ENCODE data around the gene TALDO1.

DNA sequence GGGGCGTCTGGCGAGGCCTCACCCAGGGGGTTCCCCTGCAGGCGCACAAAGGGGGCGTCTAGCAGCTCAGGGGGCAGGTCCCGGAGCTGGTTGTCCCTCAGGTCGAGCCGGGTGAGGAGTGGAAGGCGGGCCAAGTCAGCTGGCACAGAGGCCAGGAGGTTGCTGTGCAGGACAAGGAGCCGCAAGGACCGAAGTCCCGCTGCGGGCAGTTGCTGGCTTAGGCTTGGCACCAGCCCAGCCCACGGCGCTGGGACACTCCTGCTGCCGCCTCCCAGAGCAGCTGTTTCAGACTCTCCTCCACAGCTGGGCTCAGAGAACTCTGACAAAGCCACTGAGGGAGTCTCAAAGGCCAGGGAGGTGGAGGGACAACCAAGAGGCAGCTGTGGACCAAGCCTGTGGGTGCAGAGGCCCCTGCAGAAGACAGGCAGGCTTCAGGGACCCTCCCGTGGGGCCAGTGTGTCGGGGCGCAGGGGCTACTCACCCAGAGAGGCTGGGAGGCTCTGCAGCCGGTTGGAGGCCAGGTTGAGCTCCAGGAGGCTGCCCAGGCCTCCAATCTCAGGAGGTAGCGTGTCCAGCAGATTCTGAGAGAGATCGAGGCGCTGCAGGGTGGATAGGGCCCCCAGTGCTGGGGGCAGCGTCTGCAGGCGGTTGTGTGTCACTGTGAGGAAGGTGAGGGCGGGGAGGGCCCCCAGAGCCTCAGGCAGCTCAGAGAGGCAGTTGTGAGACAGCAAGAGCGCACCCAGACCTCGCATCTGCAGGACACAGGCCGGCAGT is 55.6 kb downstream of the TALDO1 start:
- no peak for TF ChIP-seq CHD2 (IDR thresholded peaks at IDR 0.05; ENCODE audit: low read length)
- TF ChIP-seq EP300 (IDR thresholded peaks at IDR 0.05; ENCODE audit: borderline replicate concordance in 1 of 2, low read depth in 2 of 2, low read length in 2 of 2), result no peak
- TF ChIP-seq, protein P1, sequence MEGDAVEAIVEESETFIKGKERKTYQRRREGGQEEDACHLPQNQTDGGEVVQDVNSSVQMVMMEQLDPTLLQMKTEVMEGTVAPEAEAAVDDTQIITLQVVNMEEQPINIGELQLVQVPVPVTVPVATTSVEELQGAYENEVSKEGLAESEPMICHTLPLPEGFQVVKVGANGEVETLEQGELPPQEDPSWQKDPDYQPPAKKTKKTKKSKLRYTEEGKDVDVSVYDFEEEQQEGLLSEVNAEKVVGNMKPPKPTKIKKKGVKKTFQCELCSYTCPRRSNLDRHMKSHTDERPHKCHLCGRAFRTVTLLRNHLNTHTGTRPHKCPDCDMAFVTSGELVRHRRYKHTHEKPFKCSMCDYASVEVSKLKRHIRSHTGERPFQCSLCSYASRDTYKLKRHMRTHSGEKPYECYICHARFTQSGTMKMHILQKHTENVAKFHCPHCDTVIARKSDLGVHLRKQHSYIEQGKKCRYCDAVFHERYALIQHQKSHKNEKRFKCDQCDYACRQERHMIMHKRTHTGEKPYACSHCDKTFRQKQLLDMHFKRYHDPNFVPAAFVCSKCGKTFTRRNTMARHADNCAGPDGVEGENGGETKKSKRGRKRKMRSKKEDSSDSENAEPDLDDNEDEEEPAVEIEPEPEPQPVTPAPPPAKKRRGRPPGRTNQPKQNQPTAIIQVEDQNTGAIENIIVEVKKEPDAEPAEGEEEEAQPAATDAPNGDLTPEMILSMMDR (IDR thresholded peaks at IDR 0.05; ENCODE audit: control extremely low read depth in 1 of 3, insufficient read depth in 1 of 3, low read depth in 1 of 3, low read length in 3 of 3), result no peak
- TF ChIP-seq, protein P2, sequence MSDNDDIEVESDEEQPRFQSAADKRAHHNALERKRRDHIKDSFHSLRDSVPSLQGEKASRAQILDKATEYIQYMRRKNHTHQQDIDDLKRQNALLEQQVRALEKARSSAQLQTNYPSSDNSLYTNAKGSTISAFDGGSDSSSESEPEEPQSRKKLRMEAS (IDR thresholded peaks at IDR 0.05), result no peak
- TF ChIP-seq CEBPB (IDR thresholded peaks at IDR 0.05; ENCODE audit: low read depth, low read length), result no peak
- no peak for TF ChIP-seq EGR1 (IDR thresholded peaks at IDR 0.05; ENCODE audit: borderline replicate concordance, low read depth, low read length)
- TF ChIP-seq, protein P3, sequence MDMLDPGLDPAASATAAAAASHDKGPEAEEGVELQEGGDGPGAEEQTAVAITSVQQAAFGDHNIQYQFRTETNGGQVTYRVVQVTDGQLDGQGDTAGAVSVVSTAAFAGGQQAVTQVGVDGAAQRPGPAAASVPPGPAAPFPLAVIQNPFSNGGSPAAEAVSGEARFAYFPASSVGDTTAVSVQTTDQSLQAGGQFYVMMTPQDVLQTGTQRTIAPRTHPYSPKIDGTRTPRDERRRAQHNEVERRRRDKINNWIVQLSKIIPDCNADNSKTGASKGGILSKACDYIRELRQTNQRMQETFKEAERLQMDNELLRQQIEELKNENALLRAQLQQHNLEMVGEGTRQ (IDR thresholded peaks at IDR 0.05; ENCODE audit: low read length), result no peak
- no peak for TF ChIP-seq POLR2AphosphoS5 (IDR thresholded peaks at IDR 0.05; ENCODE audit: low read depth, low read length)
- no peak for TF ChIP-seq TAF1 (IDR thresholded peaks at IDR 0.05; ENCODE audit: low read depth, low read length)
- TF ChIP-seq, protein P4, sequence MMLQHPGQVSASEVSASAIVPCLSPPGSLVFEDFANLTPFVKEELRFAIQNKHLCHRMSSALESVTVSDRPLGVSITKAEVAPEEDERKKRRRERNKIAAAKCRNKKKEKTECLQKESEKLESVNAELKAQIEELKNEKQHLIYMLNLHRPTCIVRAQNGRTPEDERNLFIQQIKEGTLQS (IDR thresholded peaks at IDR 0.05; ENCODE audit: insufficient read depth, low read depth, low read length), result no peak

Measured in H1 (cell line).